Measurements from ENCODE around the gene SMIM7.

DNA sequence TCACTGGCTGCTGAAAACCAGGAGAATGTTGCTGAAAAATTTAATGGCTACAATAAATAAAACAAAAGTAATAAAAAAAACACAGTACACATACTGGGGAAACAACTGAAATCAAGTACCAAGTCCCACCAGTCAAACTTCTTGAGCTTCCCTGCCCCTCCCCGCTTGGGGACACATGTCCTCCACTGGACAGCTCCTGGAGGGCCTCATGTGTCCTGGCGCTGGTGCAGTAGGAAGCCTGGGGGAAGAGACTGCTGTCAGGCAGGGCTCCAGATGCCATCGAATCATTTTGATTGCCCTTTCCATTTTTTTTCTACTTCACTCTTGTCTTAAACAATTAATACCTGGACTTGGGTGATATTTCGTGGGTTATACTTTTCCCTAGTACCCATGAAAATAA, 61.1 kb downstream of the SMIM7 start:
- TF ChIP-seq, protein P1, sequence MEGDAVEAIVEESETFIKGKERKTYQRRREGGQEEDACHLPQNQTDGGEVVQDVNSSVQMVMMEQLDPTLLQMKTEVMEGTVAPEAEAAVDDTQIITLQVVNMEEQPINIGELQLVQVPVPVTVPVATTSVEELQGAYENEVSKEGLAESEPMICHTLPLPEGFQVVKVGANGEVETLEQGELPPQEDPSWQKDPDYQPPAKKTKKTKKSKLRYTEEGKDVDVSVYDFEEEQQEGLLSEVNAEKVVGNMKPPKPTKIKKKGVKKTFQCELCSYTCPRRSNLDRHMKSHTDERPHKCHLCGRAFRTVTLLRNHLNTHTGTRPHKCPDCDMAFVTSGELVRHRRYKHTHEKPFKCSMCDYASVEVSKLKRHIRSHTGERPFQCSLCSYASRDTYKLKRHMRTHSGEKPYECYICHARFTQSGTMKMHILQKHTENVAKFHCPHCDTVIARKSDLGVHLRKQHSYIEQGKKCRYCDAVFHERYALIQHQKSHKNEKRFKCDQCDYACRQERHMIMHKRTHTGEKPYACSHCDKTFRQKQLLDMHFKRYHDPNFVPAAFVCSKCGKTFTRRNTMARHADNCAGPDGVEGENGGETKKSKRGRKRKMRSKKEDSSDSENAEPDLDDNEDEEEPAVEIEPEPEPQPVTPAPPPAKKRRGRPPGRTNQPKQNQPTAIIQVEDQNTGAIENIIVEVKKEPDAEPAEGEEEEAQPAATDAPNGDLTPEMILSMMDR (IDR thresholded peaks at IDR 0.05) = no peak
- TF ChIP-seq EP300 (IDR thresholded peaks at IDR 0.05) (no peak), POLR2A (IDR thresholded peaks at IDR 0.05) (no peak), POLR2AphosphoS5 (IDR thresholded peaks at IDR 0.05) (no peak)
